ENCODE data around the gene GSAP.
A peak's percentile ranks its signal among the peaks of the same experiment; 100 is the strongest.
"Not testable (repeated sequence)": the region's sequence is repeated elsewhere in the genome, so short reads cannot be mapped to it uniquely, and the experiment has no call there.

GSAP gene

DNA sequence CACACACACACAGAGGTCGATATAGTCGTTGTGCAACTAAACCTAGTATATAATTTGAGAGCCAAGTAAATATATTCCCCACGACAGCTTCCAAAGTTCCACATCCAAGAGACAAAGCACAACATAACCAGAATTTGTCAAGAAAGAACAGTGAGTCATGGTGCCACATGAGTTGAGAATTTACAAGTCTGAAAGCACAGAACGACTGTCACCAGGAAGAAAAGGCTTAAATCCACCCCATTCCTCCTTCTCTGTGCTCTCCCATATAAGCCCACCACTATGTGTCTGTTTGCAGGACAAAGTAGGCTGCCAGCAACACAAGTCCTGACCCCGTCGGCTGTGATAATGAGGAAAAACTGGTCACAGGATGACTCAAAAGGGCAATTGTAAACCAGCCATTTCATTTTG is 32.8 kb downstream of the GSAP start:
- no peak for DNase-seq (ENCODE audit: low read depth, low spot score)
- H3K4me3 ChIP-seq (ENCODE audit: low read length): no peak overlapping the region

DNA sequence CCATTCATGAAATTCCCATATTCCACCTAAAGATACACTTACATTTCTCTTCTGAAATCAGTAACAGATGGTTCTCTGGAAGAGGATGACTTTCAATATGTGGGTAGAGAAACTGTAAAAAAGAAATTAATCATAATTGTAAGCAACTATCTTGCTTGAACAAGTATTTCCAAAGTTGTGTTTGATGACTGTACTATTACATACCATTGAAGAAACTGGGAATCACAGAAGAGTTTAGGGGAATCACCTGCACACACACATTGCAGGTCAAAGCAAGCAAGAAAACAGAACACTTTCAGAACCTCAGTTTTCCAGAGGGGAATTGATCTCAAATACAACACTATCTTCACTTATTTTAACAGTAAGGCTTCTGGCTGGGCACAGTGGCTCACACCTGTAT is 33.6 kb downstream of the GSAP start:
- no peak for DNase-seq (ENCODE audit: low read depth, low spot score)
- no peak overlapping the region for H3K4me3 ChIP-seq (ENCODE audit: low read length)

DNA sequence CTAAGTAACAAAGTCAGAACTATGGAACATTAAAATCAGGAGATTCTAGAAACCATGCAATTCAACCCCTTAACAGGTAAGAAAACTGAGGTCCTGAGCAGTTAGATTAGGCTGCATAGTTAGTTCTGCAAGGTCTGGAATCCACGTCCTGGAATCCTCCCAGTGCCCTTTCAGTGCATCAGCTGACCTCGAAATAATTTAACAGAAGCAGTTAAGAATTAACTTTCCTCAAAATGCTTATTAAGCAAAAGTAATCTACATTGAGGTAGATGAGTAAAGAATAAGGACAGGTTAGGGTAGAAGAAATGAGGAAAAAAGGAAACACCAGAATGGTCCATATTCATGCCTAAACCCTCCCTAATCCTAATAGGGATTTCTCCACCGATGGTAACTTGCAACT is 37.6 kb downstream of the GSAP start:
- DNase-seq (ENCODE audit: low read depth, low spot score): no peak
- no peak overlapping the region for H3K4me3 ChIP-seq (ENCODE audit: low read length)

DNA sequence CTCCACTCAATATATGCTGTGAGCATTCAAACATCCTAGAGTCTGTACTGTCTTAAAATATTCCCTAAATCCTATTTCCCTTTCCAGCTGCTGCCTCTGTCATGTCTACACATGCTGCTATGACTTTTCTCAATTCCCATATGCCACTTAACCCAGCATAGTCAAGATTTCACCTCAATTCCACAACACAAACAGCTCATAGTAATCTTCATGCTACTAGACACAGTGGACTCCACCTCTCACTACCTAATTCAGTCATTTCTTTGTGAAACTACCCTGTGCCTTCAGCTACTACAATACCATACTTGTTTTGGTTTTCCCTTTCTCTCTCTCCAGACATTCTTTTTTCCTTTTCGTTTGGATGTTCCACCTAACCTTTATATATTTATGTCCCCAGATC is 45.5 kb downstream of the GSAP start:
- no peak overlapping the region for H3K4me3 ChIP-seq (ENCODE audit: low read length)
- no peak for DNase-seq (ENCODE audit: low read depth, low spot score)

DNA sequence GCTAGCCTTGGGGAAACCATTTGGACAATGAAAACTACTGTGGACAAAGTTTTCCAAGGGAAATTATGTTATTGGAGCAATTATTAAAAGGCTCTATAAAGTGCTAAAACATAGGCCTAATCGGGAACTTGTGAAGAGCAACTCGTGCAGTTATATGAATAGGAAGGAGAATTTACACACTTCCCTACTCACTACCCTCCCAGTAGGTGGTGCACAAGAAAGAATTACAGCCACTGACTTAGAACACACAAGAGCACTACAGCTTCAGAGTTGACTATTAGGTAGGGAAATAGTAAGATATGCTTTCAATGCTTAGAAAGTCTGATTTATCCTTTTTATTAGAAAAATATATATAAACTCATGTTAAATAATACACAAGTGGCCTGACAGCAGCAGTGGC is 47.2 kb downstream of the GSAP start:
- H3K4me3 ChIP-seq (ENCODE audit: low read length): no peak overlapping the region
- DNase-seq (ENCODE audit: low read depth, low spot score): no peak

DNA sequence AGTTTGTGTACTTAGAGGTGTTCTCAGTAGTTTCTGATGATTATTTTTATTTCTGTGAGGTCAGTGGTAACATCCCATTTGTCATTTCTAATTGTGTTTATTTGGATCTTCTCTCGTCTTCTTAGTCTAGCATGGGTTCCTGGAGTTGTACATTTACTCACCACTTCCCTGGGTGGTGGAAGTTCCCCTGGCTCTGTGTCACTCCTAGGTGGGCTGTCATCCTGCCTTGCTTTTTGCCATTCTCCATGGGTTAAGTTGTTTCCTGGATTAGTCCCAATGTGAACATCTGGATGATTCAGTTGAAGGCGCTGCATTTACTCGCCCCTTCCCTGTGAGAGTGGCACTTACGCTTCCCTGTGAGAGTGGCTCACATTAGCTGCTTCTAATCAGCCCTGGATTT is 48.2 kb downstream of the GSAP start:
- DNase-seq (ENCODE audit: low read depth, low spot score): no peak
- no peak overlapping the region for H3K4me3 ChIP-seq (ENCODE audit: low read length)

DNA sequence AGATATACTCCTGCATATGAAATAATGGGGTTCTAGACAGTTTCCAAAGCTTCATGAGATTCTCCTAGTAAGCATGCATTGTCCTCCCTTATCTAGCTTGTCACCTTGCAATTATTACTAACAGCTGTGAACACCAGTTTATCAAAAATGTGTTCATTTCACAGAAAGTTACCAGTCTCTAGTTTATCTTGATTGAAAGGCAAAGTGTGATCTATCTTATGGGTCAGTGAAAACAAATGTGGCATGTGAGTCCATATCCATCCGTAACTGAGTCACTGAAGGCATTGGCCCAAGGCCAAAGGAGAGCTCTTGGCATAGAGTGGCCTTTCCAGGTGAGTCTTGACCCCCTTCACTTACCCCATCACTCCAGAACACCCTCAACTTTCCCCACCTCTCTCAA is 53.2 kb downstream of the GSAP start:
- H3K4me3 ChIP-seq (ENCODE audit: low read length): no peak overlapping the region
- no peak for DNase-seq (ENCODE audit: low read depth, low spot score)

DNA sequence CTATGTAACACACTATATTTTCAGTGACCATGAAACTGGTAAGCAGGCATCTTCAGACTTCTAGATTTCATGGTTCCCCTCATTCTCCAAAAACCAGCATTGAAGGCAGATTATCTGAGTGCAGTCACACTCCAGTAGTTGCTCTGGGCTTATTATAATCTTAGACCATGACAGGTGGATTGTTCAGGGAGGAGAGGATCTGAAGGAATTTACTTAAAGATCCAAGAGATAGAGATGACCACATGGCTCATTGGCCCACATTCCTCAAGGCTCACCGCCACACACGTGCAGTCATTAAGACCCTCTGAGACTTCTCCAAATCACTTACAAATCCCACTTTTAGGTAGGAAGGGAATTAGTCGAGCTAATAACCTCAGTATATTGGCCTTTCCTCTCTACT is 55.2 kb downstream of the GSAP start:
- DNase-seq (ENCODE audit: low read depth, low spot score): no peak
- H3K4me3 ChIP-seq (ENCODE audit: low read length): no peak overlapping the region

DNA sequence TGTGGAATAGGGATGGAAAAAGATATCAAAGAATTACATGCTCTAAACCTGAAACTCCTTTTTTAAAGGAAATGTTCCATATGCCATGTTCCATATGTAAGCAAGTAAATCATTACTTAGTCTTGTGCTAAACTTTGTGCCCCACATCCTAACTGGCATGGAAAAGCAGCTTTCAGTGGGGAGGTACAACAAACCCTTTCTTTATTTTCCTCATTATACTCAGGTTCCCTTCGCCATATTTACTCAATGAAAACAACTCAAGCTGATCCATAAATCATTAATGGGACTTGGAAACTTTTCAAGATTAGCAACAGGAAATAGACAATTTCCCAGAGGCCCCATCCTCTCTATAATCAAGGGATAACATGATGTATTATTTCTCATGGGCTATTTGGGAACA is 56.0 kb downstream of the GSAP start:
- H3K4me3 ChIP-seq (ENCODE audit: low read length): no peak overlapping the region
- DNase-seq (ENCODE audit: low read depth, low spot score): no peak

DNA sequence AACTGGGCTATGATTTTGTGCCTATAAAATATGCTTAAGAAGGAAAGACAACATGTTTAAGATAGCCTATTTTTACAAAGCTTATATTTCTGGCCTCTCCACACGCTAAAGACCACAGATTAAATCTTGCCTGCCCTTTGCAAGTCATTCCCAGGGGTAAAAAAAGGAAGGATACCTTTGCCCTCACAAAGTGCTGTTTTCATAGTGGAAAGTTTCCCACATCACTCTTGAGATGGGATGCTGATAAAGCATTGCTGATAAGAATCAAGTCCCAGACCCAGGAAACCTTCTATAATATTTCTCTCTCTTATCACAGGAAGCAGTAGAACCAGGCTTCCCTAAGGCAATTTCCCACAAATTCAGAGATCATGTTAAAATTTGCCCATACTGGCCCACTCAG is 56.5 kb downstream of the GSAP start:
- no peak for DNase-seq (ENCODE audit: low read depth, low spot score)
- H3K4me3 ChIP-seq (ENCODE audit: low read length): no peak overlapping the region

DNA sequence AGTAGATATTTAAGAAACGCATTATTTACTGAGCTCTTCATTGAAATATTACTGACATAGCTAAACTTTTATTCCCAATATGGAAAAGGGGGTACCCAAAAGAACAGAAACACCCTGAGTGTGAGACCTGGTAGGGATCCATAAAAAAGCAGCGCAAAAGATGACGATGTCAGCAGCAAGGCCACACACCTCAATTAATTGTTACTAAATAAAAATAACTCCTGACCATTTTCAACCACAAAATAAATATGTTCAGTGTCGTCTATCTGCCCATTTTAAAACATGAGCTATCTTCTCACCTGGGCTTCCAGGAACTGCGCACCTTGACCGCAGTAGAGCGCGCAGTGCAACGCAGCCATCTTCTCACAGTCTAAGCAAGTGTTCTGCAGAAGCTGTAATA is 61.2 kb downstream of the GSAP start:
- H3K4me3 ChIP-seq (ENCODE audit: low read length): no peak overlapping the region
- DNase-seq (ENCODE audit: low read depth, low spot score): no peak

DNA sequence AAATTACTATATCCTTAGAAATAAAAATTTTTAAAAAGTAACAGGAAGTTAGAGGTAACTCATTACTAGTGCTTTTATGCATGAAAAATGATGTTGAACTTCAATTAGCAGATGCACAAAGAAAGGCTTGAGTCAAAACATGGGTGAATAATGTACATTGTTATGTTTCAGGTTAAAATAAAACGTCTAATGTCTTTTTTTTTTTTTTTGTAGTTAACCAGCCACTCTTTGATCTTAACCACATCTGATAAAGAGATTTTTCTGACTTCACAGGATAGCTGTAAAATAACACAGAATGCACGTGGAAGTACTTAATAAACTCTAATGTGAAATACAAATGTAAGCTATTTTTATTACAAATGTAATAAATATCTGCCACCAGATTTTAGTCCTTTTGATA is 61.7 kb downstream of the GSAP start:
- peak; percentile 60 for DNase-seq (ENCODE audit: low read depth, low spot score)
- H3K4me3 ChIP-seq (ENCODE audit: low read length): no peak overlapping the region

DNA sequence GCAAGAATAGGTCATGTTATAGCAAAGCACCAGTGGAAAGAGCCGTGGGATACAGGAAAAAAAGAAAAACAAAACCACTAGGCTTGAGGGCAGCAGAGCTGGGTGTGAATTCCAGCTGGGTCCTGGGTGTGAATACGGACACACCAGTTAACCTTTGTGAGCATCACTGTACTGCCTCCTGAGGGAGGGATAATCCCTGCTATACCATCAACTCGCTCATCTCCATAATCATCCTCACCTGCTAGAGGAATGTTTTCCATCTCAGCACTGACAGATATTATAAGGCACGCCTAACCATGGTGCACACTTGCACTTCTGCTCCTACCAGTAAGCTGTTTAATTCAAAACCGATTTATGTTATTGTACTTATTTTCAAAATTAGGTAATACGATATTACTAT is 62.2 kb downstream of the GSAP start:
- no peak overlapping the region for H3K4me3 ChIP-seq (ENCODE audit: low read length)
- no peak for DNase-seq (ENCODE audit: low read depth, low spot score)

DNA sequence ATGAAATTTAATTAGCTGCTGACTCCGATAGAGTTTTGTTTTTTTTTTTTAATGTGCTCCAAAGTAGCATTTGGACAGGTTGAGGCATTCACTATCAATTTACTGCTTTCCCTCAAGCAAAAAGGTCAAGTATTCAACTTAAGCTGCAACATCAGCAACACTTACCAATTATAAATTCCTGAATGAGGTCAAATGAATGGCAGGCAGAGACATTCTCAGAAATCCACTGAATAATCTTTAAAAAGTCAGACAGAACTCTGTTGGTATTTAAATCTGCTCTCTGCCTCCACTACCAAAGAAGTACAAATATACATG is 62.8 kb downstream of the GSAP start:
- no peak for DNase-seq (ENCODE audit: low read depth, low spot score)
- H3K4me3 ChIP-seq (ENCODE audit: low read length): no peak overlapping the region

DNA sequence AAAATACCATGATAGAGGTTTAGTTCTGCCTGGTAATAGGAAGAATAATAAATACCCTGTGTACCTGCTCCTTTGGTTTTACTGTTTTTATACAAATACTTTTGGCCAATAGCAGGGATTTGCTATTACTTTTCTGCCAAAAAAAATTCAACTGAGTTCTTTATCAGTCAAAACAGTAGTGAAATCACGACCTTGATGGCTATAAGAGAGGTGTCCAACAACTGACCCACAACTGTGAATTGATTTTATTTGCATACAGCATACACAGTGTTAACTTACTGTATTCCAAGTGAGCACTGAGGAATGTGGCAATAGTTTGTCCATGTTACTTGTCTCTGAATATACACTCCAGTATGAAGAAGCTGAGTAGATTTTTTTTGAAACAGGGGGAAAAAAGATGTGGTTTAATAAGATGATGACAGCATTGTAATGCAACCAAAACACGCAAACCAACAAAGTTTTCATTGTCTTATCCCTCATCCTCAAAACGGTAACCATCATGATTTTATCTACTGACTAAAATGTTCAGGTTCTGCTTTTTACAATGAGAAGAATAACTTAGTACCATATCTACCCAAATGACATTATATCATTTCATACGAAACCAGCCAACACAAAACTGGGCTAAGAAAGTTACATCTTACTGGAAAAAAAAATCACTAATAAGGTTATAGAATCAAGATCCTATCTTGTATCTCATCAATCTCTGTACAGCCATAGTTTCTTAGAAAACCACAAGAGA is 63.3 kb downstream of the GSAP start:
- no peak overlapping the region for H3K4me3 ChIP-seq (ENCODE audit: low read length)
- no peak for DNase-seq (ENCODE audit: low read depth, low spot score)

DNA sequence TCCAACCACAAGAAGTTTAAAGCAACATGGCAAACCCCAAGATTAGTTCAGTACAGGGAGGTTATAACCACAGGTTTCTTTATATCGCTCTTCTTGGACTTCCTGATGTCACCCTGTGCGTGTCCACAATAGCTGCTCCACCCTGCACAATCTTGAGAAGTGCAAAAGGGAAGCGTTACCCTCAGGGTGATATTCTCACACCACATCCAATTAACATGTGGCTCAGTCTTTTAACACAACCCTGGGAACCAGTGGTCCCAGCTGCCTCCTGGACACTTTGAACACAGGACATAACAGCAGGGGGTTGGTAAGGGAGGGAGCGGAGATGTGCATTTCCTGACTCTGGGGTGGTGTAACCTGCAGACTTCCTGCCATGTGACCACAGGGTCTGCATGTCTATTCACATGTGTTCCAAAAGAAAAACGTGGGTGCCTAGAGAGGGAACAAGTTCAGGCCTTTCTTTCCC is 64.6 kb downstream of the GSAP start:
- peak; percentile 88 for DNase-seq (ENCODE audit: low read depth, low spot score)
- peak overlapping the region; percentile 9; the same call in 1 of the 2 replicates for H3K4me3 ChIP-seq (ENCODE audit: low read length)

DNA sequence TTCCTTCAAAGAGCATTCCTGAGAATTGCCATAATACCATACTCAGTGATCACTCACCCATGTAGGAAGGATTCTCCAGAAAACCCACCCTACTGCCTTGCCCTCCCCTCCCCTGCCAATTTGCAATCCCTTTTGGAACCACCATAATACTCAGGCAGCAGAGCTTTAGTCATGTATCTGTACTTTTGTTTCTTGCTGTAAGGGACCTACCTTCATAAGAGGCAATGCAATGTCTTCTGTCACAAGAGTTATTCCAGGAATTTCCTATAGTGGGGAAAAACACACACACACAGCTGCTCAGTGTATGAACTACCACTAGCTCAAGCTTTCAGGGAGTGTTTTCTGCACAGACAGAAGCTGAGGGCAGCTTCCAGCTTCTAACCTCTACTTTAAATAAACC is 67.0 kb downstream of the GSAP start:
- H3K4me3 ChIP-seq (ENCODE audit: low read length): no peak overlapping the region
- no peak for DNase-seq (ENCODE audit: low read depth, low spot score)

DNA sequence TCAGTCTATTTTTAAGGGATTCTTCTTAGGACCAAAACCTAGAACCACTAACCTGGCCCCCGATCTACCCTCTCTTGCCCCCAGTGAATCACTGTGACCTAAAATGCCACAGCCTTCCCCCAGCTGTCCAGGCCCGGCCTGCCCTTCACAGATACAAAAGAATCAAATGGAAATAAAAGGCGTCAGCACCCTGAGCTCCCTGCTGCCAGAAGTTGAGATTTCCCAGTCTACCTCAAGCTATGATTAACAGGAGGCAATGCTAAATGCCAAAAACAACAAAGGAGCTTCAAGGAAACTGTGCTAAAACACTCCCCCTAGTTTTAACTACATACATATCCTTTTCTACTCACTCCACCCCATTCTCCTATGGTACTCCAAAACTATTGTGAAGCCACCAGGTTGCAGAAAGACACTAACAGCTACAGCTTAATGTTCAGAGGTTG is 67.8 kb downstream of the GSAP start:
- H3K4me3 ChIP-seq (ENCODE audit: low read length): no peak overlapping the region
- no peak for DNase-seq (ENCODE audit: low read depth, low spot score)

DNA sequence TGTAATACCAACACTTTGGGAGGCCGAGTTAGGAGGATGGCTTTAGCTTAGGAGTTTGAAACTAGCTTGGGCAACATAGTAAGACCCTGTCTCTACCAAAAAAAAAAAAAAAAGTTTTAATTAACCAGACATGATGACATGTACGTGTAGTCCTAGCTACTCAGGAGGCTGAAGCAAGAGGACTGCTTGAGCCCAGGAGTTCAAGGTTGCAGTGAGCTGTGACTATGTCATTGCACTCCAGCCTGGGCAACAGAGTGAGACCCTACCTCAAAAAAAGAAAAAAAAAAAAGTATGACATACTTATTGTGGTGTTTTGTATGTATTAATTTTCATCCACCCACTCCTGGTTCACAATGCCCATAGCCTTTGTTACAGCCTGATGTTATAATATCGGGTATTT is 69.7 kb downstream of the GSAP start:
- H3K4me3 ChIP-seq (ENCODE audit: low read length): no peak overlapping the region

DNA sequence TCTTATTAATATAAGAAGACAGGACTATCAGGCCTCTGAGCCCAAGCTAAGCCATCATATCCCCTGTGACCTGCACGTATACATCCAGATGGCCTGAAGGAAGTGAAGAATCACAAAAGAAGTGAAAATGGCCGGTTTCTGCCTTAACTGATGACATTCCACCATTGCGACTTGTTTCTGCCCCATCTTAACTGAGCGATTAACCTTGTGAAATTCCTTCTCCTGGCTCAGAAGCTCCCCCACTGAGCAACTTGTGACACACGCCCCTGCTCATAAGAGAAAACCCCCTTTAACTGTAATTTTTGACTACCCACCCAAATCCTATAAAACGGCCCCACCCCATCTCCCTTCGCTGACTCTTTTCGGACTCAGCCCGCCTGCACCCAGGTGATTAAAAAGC is 70.7 kb downstream of the GSAP start:
- DNase-seq (ENCODE audit: low read depth, low spot score); H3K4me3 ChIP-seq (ENCODE audit: low read length): not testable (repeated sequence)

More for the DNA sequence above, 69.7 kb downstream of the GSAP start:
- DNase-seq (ENCODE audit: low read depth, low spot score): no peak

DNA sequence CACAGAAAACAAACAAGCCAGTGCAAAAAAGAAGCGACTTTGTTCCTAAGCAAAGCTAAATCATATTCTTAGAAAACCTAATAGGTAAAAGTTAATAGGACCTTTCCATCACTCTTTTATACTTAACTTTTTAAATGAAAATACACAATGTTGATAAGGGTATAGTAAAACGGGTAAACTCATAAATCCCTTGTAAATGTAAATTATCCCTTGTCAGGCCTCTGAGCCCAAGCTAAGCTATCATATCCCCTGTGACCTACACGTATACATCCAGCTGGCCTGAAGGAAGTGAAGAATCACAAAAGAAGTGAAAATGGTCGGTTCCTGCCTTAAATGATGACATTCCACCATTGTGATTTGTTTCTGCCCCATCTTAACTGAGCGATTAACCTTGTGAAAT is 76.4 kb downstream of the GSAP start:
- H3K4me3 ChIP-seq (ENCODE audit: low read length): no peak overlapping the region
- no peak for DNase-seq (ENCODE audit: low read depth, low spot score)
